Measurements from ENCODE around the gene TDRD12.
"Not testable (repeated sequence)": the region's sequence is repeated elsewhere in the genome, so short reads cannot be mapped to it uniquely, and the experiment has no call there.

TDRD12 gene

DNA sequence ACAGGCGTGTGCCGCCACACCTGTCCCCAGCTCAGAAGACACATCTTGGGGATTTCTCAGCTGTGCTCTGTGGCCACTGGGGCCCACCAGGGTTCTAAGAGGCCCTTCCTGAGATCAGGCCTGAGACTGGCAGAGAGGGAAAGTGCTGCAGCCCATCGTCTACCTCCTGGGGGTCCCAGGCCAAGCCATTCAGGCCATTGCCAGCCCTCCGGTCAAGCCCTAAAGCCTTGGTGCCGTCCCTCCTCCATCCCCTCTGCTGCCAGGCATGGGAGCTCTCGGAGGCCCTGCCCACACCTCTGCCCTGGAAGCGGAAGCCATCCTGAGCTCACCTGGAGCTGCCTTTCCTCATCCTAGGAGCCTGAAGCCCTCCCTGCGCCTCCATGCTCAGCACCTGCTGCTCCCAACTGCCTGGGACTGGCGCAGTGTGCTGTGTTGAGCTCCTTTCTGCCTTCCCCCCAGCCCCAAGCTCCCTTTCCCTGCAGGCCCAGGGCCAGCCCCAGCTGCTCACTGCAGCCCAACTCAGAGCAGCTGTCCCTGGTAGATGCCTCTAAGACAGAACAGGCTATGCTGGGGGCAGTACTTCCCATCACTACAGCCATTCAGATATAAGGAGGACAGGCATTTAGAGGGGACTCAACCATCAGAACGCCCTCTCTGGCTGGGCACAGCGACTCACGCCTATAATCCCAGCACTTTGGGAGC lies 147.1 kb downstream of the TDRD12 start:
- Histone ChIP-seq H3K9ac (ENCODE audit: low read length in 2 of 2) (no peak overlapping the region), H3K27me3 (ENCODE audit: control insufficient read depth in 1 of 2, insufficient read depth in 2 of 2, low read length in 2 of 2) (no peaks in the 10 kb centered on the region), H3K4me1 (ENCODE audit: control insufficient read depth, insufficient read depth, low read length) (no peaks in the 10 kb centered on the region), H3K36me3 (ENCODE audit: control insufficient read depth in 2 of 2, insufficient read depth in 2 of 2, low read length in 2 of 2) (no peaks in the 10 kb centered on the region), H3K4me3 (ENCODE audit: low read length in 2 of 2) (no peak overlapping the region), H3K27ac (ENCODE audit: low read length) (no peak overlapping the region), H3K9me3 (ENCODE audit: control insufficient read depth in 2 of 2, low read length in 2 of 2) (no peaks in the 10 kb centered on the region)

DNA sequence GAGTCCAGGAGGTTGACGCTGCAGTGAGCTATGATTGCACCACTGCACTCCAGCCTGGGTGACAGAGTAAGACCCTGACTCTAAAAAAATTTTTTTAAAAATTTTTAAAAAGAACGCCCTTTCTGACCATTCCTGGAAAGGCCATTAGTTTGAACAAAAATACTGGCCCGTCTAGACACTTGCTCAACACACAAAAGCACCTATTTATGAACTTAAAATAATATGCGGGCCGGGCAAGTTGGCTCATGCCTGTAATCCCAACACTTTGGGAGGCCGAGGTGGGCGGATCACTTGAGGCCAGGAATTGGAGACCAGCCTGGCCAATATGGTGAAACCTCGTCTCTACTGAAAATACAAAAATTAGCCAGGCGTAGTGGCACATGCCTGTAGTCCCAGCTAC lies 147.9 kb downstream of the TDRD12 start:
- not testable (repeated sequence) for H3K9me3 ChIP-seq (ENCODE audit: control insufficient read depth in 2 of 2, low read length in 2 of 2); H3K27ac ChIP-seq (ENCODE audit: low read length); H3K4me1 ChIP-seq (ENCODE audit: control insufficient read depth, insufficient read depth, low read length); H3K27me3 ChIP-seq (ENCODE audit: control insufficient read depth in 1 of 2, insufficient read depth in 2 of 2, low read length in 2 of 2); H3K9ac ChIP-seq (ENCODE audit: low read length in 2 of 2); H3K4me3 ChIP-seq (ENCODE audit: low read length in 2 of 2); H3K36me3 ChIP-seq (ENCODE audit: control insufficient read depth in 2 of 2, insufficient read depth in 2 of 2, low read length in 2 of 2)

DNA sequence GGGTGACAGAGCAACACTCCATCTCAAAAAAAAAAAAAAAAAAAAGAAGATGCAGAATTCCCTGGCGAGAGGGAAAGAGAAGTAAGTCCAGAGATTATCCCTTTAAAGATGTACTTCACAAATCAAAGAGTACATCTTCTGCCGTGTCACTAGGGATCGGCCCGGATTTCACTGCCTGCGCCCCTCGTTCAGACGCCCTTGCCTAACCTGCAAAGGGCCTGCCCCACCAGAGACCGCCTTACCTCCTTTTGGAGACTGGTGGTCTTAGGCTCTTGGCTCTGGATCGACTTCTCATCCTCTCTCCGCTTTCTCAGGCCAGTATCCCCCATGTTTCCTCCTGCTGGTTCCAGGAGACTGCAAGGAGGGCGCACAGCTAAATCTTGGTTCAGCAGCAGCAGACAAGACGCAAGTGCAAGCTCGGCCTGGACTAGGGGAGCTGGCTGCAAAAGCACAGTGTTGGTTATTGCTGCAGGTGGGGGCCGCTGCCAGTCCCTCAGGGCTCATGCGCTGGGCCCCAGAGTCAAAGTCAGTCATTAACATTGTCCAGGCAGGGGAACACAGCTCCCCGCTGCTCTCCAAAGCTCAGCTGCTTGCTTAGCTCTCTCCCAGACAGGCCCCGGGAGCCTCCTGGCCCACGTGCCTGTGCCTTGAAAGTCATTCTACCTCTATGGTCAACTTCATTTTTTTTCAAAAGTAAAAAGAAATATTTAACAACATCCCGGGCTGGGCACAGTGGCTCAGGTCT lies 148.8 kb downstream of the TDRD12 start:
- no peak overlapping the region for H3K9ac ChIP-seq (ENCODE audit: low read length in 2 of 2)
- no peak overlapping the region for H3K4me3 ChIP-seq (ENCODE audit: low read length in 2 of 2)
- no peaks in the 10 kb centered on the region for H3K9me3 ChIP-seq (ENCODE audit: control insufficient read depth in 2 of 2, low read length in 2 of 2)
- no peak overlapping the region for H3K27ac ChIP-seq (ENCODE audit: low read length)
- no peaks in the 10 kb centered on the region for H3K27me3 ChIP-seq (ENCODE audit: control insufficient read depth in 1 of 2, insufficient read depth in 2 of 2, low read length in 2 of 2)
- H3K4me1 ChIP-seq (ENCODE audit: control insufficient read depth, insufficient read depth, low read length): no peaks in the 10 kb centered on the region
- no peaks in the 10 kb centered on the region for H3K36me3 ChIP-seq (ENCODE audit: control insufficient read depth in 2 of 2, insufficient read depth in 2 of 2, low read length in 2 of 2)

DNA sequence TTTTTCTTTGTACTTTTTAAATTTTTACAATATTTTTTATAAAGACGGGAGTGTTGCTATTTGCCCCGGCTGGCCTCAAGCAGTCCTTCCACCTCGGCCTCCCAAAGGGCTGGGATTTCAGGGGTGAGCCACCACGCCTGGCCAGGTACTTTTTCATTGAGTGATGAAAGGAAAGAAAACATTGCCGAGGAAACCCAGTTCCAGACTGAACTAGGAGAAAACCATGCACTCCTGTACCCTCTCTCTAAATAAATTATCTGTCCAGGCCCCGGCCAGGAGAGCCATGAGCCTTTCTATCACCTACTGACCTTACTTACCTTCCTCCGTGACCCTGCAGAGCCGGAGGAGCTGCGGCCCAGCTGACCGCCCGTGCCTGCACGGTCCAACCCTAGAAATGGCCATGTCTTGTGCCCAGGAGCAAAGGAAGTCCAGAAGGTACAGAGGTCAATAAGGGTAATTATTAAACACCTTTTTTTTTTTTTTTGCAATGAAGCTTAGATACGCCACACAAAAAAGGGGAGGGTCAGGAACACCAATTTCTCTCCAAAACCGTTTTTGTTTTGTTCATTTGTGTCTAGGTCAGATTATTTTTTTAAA lies 149.9 kb downstream of the TDRD12 start, which contains the start of gene SLC7A9:
Gene SLC7A9, minus strand, starts transcription at position 399 of the 597 bp plus-strand sequence. CDS start 1,233 bp downstream, outside the sequence.
- Histone ChIP-seq H3K4me3 (ENCODE audit: low read length in 2 of 2) (no peak within 1 kb of the TSS), H3K9ac (ENCODE audit: low read length in 2 of 2) (no peak within 1 kb of the TSS), H3K4me1 (ENCODE audit: control insufficient read depth, insufficient read depth, low read length) (no peaks in the 10 kb centered on the region), H3K27me3 (ENCODE audit: control insufficient read depth in 1 of 2, insufficient read depth in 2 of 2, low read length in 2 of 2) (no peaks in the 10 kb centered on the region), H3K36me3 (ENCODE audit: control insufficient read depth in 2 of 2, insufficient read depth in 2 of 2, low read length in 2 of 2) (no peaks in the 10 kb centered on the region), H3K9me3 (ENCODE audit: control insufficient read depth in 2 of 2, low read length in 2 of 2) (no peaks in the 10 kb centered on the region), H3K27ac (ENCODE audit: low read length) (no peak within 1 kb of the TSS)

DNA sequence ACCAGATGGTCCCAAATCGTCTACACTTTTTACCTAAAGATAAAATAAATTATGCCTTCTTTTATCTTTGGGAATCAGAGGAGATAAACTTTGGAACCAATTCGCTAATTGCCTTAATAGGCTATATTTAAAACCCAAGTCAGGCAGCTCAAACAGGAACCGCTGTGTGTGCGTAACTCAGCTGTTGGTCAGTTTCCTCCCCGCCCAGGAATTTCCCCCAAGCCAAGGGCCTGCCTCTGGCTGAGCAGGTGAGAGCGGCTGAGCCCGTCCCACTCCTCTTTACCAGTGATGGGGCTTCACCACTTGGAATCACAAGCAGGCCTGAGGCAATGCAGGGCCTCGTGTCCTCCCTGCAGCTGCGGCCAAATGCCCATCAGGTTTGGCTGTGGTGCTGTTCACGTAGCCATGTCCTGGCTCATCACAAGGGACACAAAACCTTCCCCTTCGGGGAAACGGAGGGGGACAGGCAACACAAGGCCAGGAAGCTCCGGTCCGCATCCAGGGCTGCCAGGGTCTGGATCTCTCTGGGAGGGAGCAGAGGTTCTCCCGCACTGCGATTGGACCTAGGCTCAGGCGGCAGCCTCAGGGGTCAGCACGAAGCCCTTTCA lies 150.5 kb downstream of the TDRD12 start:
- Histone ChIP-seq H3K27me3 (ENCODE audit: control insufficient read depth in 1 of 2, insufficient read depth in 2 of 2, low read length in 2 of 2) (no peaks in the 10 kb centered on the region), H3K4me1 (ENCODE audit: control insufficient read depth, insufficient read depth, low read length) (no peaks in the 10 kb centered on the region), H3K4me3 (ENCODE audit: low read length in 2 of 2) (no peak overlapping the region), H3K9ac (ENCODE audit: low read length in 2 of 2) (no peak overlapping the region), H3K9me3 (ENCODE audit: control insufficient read depth in 2 of 2, low read length in 2 of 2) (no peaks in the 10 kb centered on the region), H3K27ac (ENCODE audit: low read length) (no peak overlapping the region), H3K36me3 (ENCODE audit: control insufficient read depth in 2 of 2, insufficient read depth in 2 of 2, low read length in 2 of 2) (no peaks in the 10 kb centered on the region)

DNA sequence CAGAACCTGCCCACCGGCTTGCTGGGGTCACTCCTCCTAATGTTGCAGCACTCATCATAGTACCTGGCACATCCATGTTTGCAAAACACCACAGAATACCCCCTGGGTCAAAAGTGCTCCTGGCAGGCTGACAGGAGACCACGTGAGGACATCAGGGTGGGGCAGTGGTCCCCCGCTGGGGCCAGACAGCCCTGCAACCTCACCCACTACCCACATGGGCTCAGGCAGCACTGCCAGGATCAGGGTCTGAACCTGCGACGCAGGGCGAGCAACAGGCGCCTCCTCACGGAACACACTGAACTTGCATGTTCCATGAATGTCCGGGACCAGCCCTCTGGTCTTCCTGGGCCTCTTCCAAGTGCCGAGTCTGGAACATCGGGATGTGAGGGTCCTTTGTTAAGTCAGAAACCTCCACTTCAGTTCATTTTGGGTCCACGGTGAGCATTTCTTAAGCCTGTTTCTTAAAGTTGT lies 151.4 kb downstream of the TDRD12 start:
- Histone ChIP-seq H3K36me3 (ENCODE audit: control insufficient read depth in 2 of 2, insufficient read depth in 2 of 2, low read length in 2 of 2) (no peaks in the 10 kb centered on the region), H3K27ac (ENCODE audit: low read length) (no peak overlapping the region), H3K9ac (ENCODE audit: low read length in 2 of 2) (no peak overlapping the region)

DNA sequence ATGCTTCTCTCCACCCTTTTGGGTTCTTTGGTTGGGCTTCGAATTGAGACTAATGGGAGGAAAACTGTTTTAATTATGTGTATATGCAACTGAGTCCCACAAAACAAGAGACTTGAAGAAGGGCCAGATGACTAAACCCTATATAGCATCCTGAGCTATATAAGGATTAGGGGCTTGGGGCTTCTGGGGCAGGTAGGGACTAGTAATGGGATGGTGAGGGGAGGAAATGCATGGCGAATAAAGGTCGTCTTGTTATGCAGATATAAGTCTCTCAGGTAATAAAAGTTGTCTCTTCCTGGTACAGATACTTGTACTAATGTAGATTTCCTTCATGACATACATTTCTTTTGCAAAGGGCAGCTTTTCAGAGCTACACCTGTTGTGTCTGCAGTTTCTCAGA lies 152.8 kb downstream of the TDRD12 start:
- no peaks in the 10 kb centered on the region for H3K27me3 ChIP-seq (ENCODE audit: control insufficient read depth in 1 of 2, insufficient read depth in 2 of 2, low read length in 2 of 2)
- no peaks in the 10 kb centered on the region for H3K9me3 ChIP-seq (ENCODE audit: control insufficient read depth in 2 of 2, low read length in 2 of 2)
- no peak overlapping the region for H3K9ac ChIP-seq (ENCODE audit: low read length in 2 of 2)
- no peak overlapping the region for H3K4me3 ChIP-seq (ENCODE audit: low read length in 2 of 2)
- H3K4me1 ChIP-seq (ENCODE audit: control insufficient read depth, insufficient read depth, low read length): no peaks in the 10 kb centered on the region
- H3K36me3 ChIP-seq (ENCODE audit: control insufficient read depth in 2 of 2, insufficient read depth in 2 of 2, low read length in 2 of 2): peaks cover 0 to 3% of the 10 kb centered on the region in 2 donors
- H3K27ac ChIP-seq (ENCODE audit: low read length): no peak overlapping the region

More for the DNA sequence above, 151.4 kb downstream of the TDRD12 start:
- H3K9me3 ChIP-seq (ENCODE audit: control insufficient read depth in 2 of 2, low read length in 2 of 2): no peaks in the 10 kb centered on the region
- H3K4me1 ChIP-seq (ENCODE audit: control insufficient read depth, insufficient read depth, low read length): no peaks in the 10 kb centered on the region
- no peak overlapping the region for H3K4me3 ChIP-seq (ENCODE audit: low read length in 2 of 2)
- no peaks in the 10 kb centered on the region for H3K27me3 ChIP-seq (ENCODE audit: control insufficient read depth in 1 of 2, insufficient read depth in 2 of 2, low read length in 2 of 2)

DNA sequence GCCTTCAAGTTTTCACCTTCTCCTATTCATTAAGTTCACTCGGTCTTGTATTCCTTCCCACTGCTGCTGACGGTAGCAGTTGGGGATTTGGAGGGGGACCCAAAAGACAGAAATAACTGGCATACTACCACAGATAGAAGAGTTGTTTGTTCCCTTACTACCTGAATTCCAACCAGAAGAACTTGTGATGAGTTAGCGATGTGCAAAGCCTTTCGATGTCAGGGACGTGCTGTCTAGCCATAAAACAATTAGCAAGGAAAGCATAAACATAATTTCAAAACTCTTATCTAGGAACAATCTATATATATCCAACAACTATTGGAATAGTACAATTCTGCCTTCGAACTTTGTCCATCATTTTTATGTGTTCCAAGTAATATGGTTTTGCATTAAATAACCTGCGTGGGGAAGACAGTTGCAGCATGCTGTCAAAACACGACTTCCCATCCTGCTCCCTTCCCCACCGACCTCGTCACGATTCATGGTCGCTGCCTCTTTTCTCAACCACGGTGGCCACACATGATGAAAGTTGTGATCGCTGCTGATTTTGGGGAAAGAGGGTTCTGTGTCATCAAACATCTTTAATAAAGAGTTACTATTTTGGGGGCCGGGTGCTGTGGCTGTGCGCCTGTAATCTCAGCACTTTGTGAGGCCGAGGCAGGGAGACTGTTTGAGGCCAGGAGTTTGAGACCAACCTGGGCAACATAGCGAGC lies 153.8 kb downstream of the TDRD12 start:
- no peak overlapping the region for H3K9ac ChIP-seq (ENCODE audit: low read length in 2 of 2)
- H3K27ac ChIP-seq (ENCODE audit: low read length): no peak overlapping the region
- no peak overlapping the region for H3K4me3 ChIP-seq (ENCODE audit: low read length in 2 of 2)
- H3K27me3 ChIP-seq (ENCODE audit: control insufficient read depth in 1 of 2, insufficient read depth in 2 of 2, low read length in 2 of 2): no peaks in the 10 kb centered on the region
- H3K4me1 ChIP-seq (ENCODE audit: control insufficient read depth, insufficient read depth, low read length): no peaks in the 10 kb centered on the region
- no peaks in the 10 kb centered on the region for H3K9me3 ChIP-seq (ENCODE audit: control insufficient read depth in 2 of 2, low read length in 2 of 2)
- peaks cover 0 to 5% of the 10 kb centered on the region in 2 donors for H3K36me3 ChIP-seq (ENCODE audit: control insufficient read depth in 2 of 2, insufficient read depth in 2 of 2, low read length in 2 of 2)

DNA sequence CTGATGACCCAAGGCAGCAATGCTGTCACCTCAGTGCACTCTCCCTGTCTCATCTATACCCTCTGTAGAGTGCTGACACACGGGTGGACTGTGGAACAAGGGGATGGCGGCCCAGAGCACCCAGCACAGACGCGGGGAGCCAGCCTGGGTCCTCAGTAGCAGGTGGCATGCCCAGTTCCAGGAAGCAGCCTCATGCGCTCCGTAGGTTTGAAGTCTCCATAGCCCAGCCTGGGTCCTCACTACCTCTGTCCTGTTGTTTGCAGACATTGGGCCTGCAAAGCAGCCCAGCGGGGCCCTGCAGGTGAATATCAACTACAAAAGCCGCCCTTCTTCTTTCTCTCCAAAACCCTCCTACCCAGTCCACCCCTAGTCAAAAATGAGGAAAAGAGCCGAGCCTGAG lies 155.0 kb downstream of the TDRD12 start:
- H3K36me3 ChIP-seq (ENCODE audit: control insufficient read depth in 2 of 2, insufficient read depth in 2 of 2, low read length in 2 of 2): peaks cover 0 to 7% of the 10 kb centered on the region in 2 donors
- H3K4me1 ChIP-seq (ENCODE audit: control insufficient read depth, insufficient read depth, low read length): no peaks in the 10 kb centered on the region
- no peak overlapping the region for H3K27ac ChIP-seq (ENCODE audit: low read length)
- no peak overlapping the region for H3K4me3 ChIP-seq (ENCODE audit: low read length in 2 of 2)
- H3K9me3 ChIP-seq (ENCODE audit: control insufficient read depth in 2 of 2, low read length in 2 of 2): no peaks in the 10 kb centered on the region
- H3K27me3 ChIP-seq (ENCODE audit: control insufficient read depth in 1 of 2, insufficient read depth in 2 of 2, low read length in 2 of 2): no peaks in the 10 kb centered on the region
- H3K9ac ChIP-seq (ENCODE audit: low read length in 2 of 2): no peak overlapping the region

DNA sequence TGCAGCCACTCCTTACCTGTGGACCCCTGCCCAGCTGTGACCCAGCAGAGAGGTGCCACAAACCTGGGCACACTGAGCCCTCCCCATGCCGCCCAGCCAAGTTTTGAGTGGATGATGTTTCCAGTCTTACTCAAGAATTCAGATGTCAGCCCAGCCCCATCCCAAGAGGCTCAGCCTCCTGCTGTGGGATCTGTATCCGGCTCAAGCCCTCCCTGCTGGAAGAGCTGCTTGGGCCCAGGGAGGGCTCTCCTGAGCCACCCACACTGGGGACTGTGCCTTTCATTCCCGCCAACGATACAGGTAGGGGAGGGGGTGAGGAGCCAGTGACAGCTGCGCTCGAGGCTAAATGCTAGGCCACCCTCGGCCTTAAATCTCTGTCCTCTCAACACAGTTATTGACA lies 155.9 kb downstream of the TDRD12 start:
- no peak overlapping the region for H3K4me3 ChIP-seq (ENCODE audit: low read length in 2 of 2)
- H3K27ac ChIP-seq (ENCODE audit: low read length): no peak overlapping the region
- peaks cover 0 to 7% of the 10 kb centered on the region in 2 donors for H3K36me3 ChIP-seq (ENCODE audit: control insufficient read depth in 2 of 2, insufficient read depth in 2 of 2, low read length in 2 of 2)
- no peaks in the 10 kb centered on the region for H3K27me3 ChIP-seq (ENCODE audit: control insufficient read depth in 1 of 2, insufficient read depth in 2 of 2, low read length in 2 of 2)
- H3K9me3 ChIP-seq (ENCODE audit: control insufficient read depth in 2 of 2, low read length in 2 of 2): no peaks in the 10 kb centered on the region
- no peaks in the 10 kb centered on the region for H3K4me1 ChIP-seq (ENCODE audit: control insufficient read depth, insufficient read depth, low read length)
- H3K9ac ChIP-seq (ENCODE audit: low read length in 2 of 2): no peak overlapping the region
